ENCODE results near the gene AGFG2. TPM values are rescaled to one million over a fixed set of nuclear protein-coding genes. Genes with fewer than 3 reads are reported as not detected.
A peak's percentile ranks its signal among the peaks of the same experiment; 100 is the strongest.

AGFG2 gene
- total RNA-seq, 1 donor from 2014 or later = 112 TPM

- H3K4me3 Mint-ChIP-seq = peak overlapping the region; percentile 88
- H3K27me3 Mint-ChIP-seq = peaks cover 8% of the 10 kb centered on the region
- H3K4me1 Mint-ChIP-seq = peaks cover 24% of the 10 kb centered on the region
- DNase-seq = no peak
- H3K36me3 Mint-ChIP-seq (ENCODE audit: low read depth) = no peaks in the 10 kb centered on the region
- intact Hi-C loops (cut with micrococcal nuclease) = no loop called here
- no peaks in the 10 kb centered on the region for H3K9me3 Mint-ChIP-seq
- H3K27ac Mint-ChIP-seq = peak overlapping the region; percentile 45
Observed at GRCh38 chr7:100602889-100603725, 64.1 kb downstream of the AGFG2 start.

DNA sequence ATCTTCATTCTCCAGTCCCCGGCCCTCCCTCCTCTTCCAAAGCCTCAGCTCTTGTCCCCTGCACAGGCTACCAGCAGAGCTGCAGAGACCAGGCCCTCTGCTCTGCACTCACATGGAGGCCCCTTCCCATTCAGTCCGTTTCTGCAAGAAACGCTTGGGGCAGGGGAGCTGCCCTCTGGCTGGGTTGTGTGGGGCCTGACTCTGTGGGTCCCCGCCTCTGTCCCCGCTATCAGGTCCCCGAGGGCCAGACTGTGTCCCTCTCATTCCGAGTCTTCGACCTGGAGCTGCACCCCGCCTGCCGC, 64.7 kb downstream of the AGFG2 start:
- peak overlapping the region; percentile 88 for H3K4me3 Mint-ChIP-seq
- intact Hi-C loops (cut with micrococcal nuclease) = no loop called here
- peaks cover 8% of the 10 kb centered on the region for H3K27me3 Mint-ChIP-seq
- H3K9me3 Mint-ChIP-seq = no peaks in the 10 kb centered on the region
- no peak for DNase-seq
- no peaks in the 10 kb centered on the region for H3K36me3 Mint-ChIP-seq (ENCODE audit: low read depth)
- H3K27ac Mint-ChIP-seq = peak overlapping the region; percentile 85
- H3K4me1 Mint-ChIP-seq = peaks cover 21% of the 10 kb centered on the region

DNA sequence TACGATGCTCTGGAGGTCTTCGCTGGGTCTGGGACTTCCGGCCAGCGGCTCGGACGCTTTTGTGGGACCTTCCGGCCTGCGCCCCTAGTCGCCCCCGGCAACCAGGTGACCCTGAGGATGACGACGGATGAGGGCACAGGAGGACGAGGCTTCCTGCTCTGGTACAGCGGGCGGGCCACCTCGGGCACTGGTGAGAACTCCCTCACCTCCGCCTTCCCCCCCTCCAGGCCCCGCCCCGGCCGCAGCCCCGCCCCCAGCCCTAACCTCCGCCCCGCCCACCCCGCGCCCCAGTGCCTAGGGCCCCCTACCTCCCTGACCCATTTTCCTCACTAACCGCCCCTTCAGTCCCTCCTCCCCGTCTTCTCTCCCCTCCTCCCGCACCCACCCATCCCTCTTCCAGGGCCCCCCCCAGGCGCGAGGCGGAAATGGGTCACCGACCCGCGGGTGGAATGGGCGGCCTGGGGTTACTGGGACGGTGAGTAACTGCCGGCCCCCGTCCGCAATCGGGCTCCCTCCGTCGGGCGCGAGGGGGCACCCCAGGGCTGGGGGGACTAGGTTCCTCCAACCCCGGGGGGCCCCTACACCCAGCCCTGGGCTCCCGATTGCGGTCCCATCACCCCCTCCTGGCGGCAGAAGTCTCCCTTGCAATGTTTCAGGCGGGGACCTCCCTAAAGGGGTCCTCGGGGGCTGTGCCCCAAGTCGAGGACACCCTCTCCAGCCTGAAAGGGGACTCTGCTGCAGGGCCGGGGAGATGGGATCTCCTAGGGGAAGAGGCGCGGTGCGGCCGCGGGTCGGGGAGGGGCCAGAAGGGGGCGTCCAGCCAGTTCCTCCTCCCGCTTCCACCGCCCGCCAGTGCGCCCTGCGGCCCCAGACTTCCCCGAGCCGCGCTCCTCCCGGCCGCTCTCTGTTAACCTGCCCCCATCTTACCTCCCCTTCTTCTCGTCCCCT, 65.3 kb downstream of the AGFG2 start:
- DNase-seq = peak; percentile 91
- H3K27ac Mint-ChIP-seq = peak overlapping the region; percentile 85
- no peaks in the 10 kb centered on the region for H3K9me3 Mint-ChIP-seq
- peaks cover 21% of the 10 kb centered on the region for H3K4me1 Mint-ChIP-seq
- peaks cover 8% of the 10 kb centered on the region for H3K27me3 Mint-ChIP-seq
- peak overlapping the region; percentile 88 for H3K4me3 Mint-ChIP-seq
- H3K36me3 Mint-ChIP-seq (ENCODE audit: low read depth) = no peaks in the 10 kb centered on the region
- intact Hi-C loops (cut with micrococcal nuclease) = no loop called here

DNA sequence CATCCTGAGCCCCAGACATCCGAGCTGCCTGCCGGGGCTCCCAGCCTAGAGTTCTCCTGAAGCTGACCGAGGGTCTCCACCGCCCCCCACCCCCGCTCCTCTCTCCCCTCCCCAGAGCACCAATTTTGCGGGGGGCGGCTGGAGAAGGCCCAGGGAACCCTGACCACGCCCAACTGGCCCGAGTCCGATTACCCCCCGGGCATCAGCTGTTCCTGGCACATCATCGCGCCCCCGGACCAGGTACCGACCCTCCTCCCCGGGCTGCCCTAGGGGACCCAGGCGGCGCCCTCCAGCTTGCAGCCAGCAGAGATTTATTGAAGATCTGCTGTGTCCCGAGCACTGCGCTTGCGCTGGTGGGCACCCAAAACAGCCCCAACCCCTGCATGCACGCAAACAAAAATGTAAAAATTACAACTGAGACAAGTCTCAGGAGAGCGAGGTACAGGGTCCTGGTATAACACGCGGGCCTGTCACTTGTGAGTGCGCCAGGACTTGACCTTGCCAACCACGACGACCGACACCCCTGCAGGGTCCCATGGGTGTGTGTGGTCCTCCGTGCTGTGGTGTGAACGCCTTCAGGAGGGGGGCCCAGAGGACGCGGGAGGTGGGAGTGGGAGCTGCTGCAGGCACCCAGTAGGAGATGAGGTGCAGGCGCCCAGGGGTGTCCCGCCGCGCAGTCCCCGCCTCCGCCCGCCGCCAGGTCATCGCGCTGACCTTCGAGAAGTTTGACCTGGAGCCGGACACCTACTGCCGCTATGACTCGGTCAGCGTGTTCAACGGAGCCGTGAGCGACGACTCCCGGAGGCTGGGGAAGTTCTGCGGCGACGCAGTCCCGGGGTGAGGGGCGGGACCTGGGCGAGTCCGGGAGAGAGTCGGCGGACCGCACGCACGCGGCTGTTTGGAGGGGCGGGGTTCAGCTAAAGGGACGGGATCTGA, 66.2 kb downstream of the AGFG2 start:
- DNase-seq = peak; percentile 88
- Mint-ChIP-seq H3K27ac (peak overlapping the region; percentile 22), H3K27me3 (peaks cover 13% of the 10 kb centered on the region), H3K9me3 (no peaks in the 10 kb centered on the region), H3K4me1 (peaks cover 23% of the 10 kb centered on the region), H3K4me3 (peak overlapping the region; percentile 88), H3K36me3 (ENCODE audit: low read depth) (no peaks in the 10 kb centered on the region)
- intact Hi-C loops (cut with micrococcal nuclease) = loop anchor here (1.0 kb wide), 1 partner anchor 19 kb away; the partner anchor contains the start of genes FBXO24 and LRCH4

GRCh38 chr7:100606313-100606712, 67.3 kb downstream of the AGFG2 start:
- H3K4me3 Mint-ChIP-seq = peak overlapping the region; percentile 88
- peak; percentile 57 for DNase-seq
- no peak overlapping the region for H3K27ac Mint-ChIP-seq
- H3K27me3 Mint-ChIP-seq = peaks cover 13% of the 10 kb centered on the region
- H3K9me3 Mint-ChIP-seq = no peaks in the 10 kb centered on the region
- H3K36me3 Mint-ChIP-seq (ENCODE audit: low read depth) = no peaks in the 10 kb centered on the region
- H3K4me1 Mint-ChIP-seq = peaks cover 26% of the 10 kb centered on the region
- intact Hi-C loops (cut with micrococcal nuclease) = no loop called here

GRCh38 chr7:100607111-100607510, 68.1 kb downstream of the AGFG2 start:
- Mint-ChIP-seq H3K9me3 (no peaks in the 10 kb centered on the region), H3K36me3 (ENCODE audit: low read depth) (no peaks in the 10 kb centered on the region), H3K4me1 (peaks cover 28% of the 10 kb centered on the region), H3K27ac (no peak overlapping the region), H3K27me3 (peaks cover 13% of the 10 kb centered on the region), H3K4me3 (peak overlapping the region; percentile 12)
- intact Hi-C loops (cut with micrococcal nuclease) = no loop called here
- peak; percentile 59 for DNase-seq

DNA sequence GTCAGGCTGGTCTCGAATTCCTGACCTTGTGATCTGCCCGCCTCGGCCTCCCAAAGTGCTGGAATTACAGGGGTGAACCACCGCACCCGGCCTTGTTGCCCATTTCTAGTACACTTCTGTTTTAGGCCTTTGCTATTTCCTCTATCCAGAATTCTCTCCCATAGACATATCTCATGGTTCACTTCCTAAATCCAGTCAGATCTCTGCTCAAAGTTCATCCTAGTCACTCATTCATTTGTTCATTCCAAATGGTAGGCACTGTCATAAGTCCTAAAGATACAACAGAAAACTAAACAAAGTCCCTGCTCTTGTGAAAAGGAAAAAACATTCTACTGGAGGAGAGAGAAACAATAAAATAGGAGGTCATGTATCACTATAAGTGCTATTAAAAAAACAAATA, 71.0 kb downstream of the AGFG2 start:
- H3K36me3 Mint-ChIP-seq (ENCODE audit: low read depth) = peaks cover 6% of the 10 kb centered on the region
- intact Hi-C loops (cut with micrococcal nuclease) = loop anchor here (5.0 kb wide), 1 partner anchor 97 kb away; the partner anchor contains the start of gene POP7
- no peak for DNase-seq
- H3K4me1 Mint-ChIP-seq = peaks cover 29% of the 10 kb centered on the region
- peak overlapping the region; percentile 9 for H3K4me3 Mint-ChIP-seq
- H3K9me3 Mint-ChIP-seq = no peaks in the 10 kb centered on the region
- peaks cover 13% of the 10 kb centered on the region for H3K27me3 Mint-ChIP-seq
- H3K27ac Mint-ChIP-seq = no peak overlapping the region

DNA sequence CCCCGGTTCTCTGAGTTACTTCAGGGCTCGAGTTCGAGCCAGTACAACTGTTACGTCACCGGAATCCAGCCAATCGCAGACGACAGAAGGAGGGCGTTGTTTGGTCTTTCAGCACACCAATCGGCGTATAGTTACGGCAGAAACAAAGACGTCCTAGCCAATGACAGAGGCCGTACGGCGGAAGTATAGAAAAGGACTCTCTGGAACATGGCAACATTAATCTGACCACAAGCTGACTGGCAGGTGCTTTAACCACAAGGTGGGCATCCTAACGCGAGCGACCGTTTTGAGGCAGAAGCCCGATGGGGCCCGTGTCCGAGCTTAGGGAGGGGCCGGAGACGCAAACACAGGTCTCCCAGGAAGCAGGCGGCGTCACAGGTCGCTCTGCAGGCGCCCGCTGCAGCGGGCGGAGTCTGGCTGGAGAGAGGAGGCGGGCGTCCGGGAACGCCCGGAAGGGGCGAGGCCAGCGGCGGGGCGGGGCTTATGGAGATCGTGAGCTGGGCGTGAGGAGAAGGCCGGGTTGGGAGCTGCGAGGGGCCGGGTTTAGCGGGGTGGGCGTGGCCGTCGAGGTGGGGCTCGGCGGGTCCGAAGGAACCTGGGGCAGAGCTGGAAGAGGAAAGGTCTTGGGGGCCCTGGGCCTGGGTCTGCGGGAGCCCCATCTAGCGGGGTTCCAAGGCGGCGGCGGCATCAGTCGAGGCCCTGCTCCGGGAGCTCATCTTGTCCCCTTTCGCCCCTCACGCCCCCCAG, 73.2 kb downstream of the AGFG2 start, which contains the start of gene MOSPD3:
MOSPD3 (plus strand) TSS at position 558 of the 747 bp plus-strand sequence. CDS start 252 bp downstream, outside the sequence.
- Mint-ChIP-seq H3K36me3 (ENCODE audit: low read depth) (peaks cover 6% of the 10 kb centered on the region), H3K4me1 (peaks cover 18% of the 10 kb centered on the region), H3K4me3 (peak within 1 kb of the TSS; percentile 97), H3K9me3 (no peaks in the 10 kb centered on the region), H3K27ac (peak within 1 kb of the TSS; percentile 100), H3K27me3 (peaks cover 9% of the 10 kb centered on the region)
- peak; percentile 100 for DNase-seq
- intact Hi-C loops (cut with micrococcal nuclease) = loop anchor here (1.0 to 5.0 kb wide), 6 partner anchors 14 to 183 kb away; partner anchors contain the start of genes FBXO24, GIGYF1, GNB2 and LRCH4

DNA sequence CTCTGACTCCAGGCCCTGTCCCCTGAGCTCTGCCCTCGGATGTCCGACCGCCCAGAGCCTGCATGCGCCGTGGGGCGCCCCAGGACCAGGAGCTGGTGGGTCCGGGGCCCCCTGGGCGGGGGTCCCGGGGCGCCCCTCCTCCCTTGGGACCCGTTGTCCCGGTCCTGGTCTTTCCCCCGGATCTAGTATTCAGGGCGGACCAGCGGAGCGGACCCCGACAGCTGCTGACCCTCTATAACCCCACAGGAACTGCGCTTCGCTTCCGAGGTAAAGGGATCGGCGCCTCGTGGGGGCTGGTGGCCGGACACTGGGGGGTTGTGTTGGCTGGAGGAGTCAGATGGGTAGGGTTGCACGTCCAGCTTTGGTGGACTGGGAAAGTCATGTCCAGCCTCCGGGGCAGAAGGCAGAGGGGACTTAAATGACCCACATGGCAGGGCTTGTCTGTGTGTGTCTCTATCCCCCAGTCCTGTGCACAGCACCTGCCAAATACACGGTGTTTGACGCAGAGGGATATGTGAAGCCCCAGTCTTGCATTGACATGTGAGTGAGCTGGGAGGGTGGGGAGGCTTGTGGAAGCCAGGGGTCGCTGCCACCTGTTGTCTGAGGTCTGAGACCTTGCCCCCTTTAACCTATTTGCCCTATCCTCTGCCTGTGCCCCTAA, 73.9 kb downstream of the AGFG2 start:
- H3K4me1 Mint-ChIP-seq = peaks cover 16% of the 10 kb centered on the region
- intact Hi-C loops (cut with micrococcal nuclease) = loop anchor here (1.0 to 5.0 kb wide), 6 partner anchors 13 to 184 kb away; partner anchors contain the start of genes FBXO24, GIGYF1, GNB2 and LRCH4
- H3K36me3 Mint-ChIP-seq (ENCODE audit: low read depth) = peaks cover 6% of the 10 kb centered on the region
- peak overlapping the region; percentile 97 for H3K4me3 Mint-ChIP-seq
- peak; percentile 76 for DNase-seq
- no peak overlapping the region for H3K27ac Mint-ChIP-seq
- no peaks in the 10 kb centered on the region for H3K9me3 Mint-ChIP-seq
- peaks cover 5% of the 10 kb centered on the region for H3K27me3 Mint-ChIP-seq

DNA sequence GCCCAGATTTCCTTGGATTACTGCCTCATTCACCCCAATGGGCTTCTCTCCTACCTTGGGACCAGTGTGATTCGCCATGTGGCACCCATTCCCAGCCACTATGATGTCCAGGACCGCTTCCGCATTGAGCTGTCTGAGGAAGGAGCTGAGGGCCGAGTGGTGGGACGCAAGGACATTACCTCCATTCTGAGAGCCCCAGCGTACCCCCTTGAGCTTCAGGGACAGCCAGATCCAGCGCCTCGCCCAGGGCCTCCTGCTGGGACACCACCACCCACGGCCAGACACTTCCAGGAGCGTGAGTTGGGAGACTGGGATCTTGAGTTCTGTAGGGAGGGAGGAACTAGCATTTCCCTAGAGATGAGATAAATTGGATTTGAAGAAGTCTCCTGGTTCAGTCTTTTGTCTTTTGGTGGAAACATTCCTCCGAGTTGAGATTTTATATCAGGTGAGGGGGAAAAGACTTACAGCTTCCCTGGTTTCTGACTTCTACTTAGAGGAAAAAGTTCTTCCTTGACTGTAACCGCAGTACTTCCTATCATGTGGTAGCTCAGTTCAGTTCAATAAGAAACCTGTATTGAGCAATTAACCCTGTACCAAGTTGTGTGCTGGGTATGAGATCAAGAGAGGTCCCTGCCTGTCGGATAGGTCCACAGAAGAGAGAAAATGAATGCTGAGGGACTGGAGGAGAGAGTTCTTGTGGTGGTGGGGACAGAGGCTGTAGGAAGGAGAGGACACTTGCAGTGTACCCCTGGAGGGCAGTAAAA, 74.6 kb downstream of the AGFG2 start:
- Mint-ChIP-seq H3K4me3 (peak overlapping the region; percentile 97), H3K36me3 (ENCODE audit: low read depth) (peaks cover 6% of the 10 kb centered on the region), H3K9me3 (no peaks in the 10 kb centered on the region), H3K4me1 (peaks cover 16% of the 10 kb centered on the region), H3K27me3 (peaks cover 5% of the 10 kb centered on the region), H3K27ac (peak overlapping the region; percentile 3)
- intact Hi-C loops (cut with micrococcal nuclease) = loop anchor here (5.0 kb wide), 1 partner anchor 94 kb away; the partner anchor contains the start of gene POP7
- DNase-seq = peak; percentile 65

DNA sequence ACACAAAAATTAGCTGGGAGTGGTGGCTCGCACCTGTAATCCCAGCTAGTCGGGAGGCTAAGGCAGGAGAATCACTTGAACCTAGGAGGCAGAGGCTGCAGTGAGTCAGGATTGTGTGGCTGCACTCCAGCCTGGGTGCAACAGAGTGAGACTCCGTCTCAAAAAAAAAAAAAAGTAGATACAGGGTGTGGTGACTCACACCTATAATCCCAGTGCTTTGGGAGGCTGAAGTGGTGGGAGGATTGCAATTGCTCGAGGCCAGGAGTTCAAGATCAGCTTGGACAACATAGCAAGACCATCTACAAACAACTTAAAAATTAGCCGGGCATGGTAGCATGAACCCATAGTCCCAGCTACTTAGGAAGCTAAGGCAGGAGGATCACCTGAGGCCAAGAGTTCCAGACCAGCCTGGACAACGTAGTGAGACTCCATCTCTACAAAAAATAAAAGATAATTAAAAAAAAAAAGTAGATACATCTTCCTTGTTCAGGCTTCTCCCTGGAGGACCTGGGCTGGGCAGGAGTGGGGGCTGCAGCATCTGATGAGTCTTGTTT, 75.4 kb downstream of the AGFG2 start:
- Mint-ChIP-seq H3K36me3 (ENCODE audit: low read depth) (peaks cover 6% of the 10 kb centered on the region), H3K4me1 (peaks cover 16% of the 10 kb centered on the region), H3K4me3 (no peak overlapping the region), H3K27ac (no peak overlapping the region), H3K27me3 (peaks cover 4% of the 10 kb centered on the region), H3K9me3 (no peaks in the 10 kb centered on the region)
- no peak for DNase-seq
- intact Hi-C loops (cut with micrococcal nuclease) = loop anchor here (5.0 kb wide), 1 partner anchor 93 kb away; the partner anchor contains the start of gene POP7

All from activated CD4-positive, alpha-beta T cell treated with anti-CD3 and anti-CD28 coated beads, Interleukin-2, amount 10 ng/mL, durations not matched to agents 24 days and 14 days (primary cell).